Thyroid gland (tissue), 4 donors: ENCODE results near the gene PTBP2. TPM values are rescaled to one million over a fixed set of nuclear protein-coding genes. Genes with fewer than 3 reads are reported as not detected.

Experiments used
- DNase-seq, 2 donors: peaks; one replicate each; pipeline ENCODE4 v3.0.0-alpha.2; 2019
- H3K27ac ChIP-seq, 3 donors: fragments of 200-600 bp; sonication (generic); 1 replicate in 2 of 3; 2 replicates in 1 of 3; pipeline ENCODE4 v1.5.1; 2016 to 2019; ENCODE audit warnings: mild to moderate bottlenecking in 1 of 3, moderate library complexity in 1 of 3
- H3K27me3 ChIP-seq: fragments of 200-600 bp; sonication (generic); one replicate; pipeline ENCODE4 v1.5.1; 2019
- H3K36me3 ChIP-seq, 2 donors: fragments of 200-600 bp; sonication (generic); one replicate each; pipeline ENCODE4 v1.5.1; 2016 to 2019
- H3K4me1 ChIP-seq, 2 donors: fragments of 200-600 bp; sonication (generic); one replicate each; pipeline ENCODE4 v1.5.1; 2017 to 2019
- H3K4me3 ChIP-seq, 3 donors: fragments of 200-600 bp; sonication (generic); replicated peaks in 1 of 3; 1 replicate in 2 of 3; 2 replicates in 1 of 3; pipeline ENCODE4 v1.5.1; 2016; ENCODE audit warnings: mild to moderate bottlenecking in 1 of 3
- H3K9me3 ChIP-seq: fragments of 200-600 bp; sonication (generic); one replicate; pipeline ENCODE4 v1.5.1; 2017
- CTCF ChIP-seq, 6 experiments: fragments of 200-600 bp in 3 of 6; fragments of 450-650 bp in 3 of 6; sonication (generic) in 3 of 6; IDR thresholded peaks; one replicate each; pipeline ENCODE4 v1.5.1; 2016 to 2019; ENCODE audit warnings: antibody characterized with exemption in 6 of 6, mild to moderate bottlenecking in 2 of 6, inconsistent platforms in 1 of 6, moderate library complexity in 1 of 6
- POLR2A ChIP-seq, 2 donors: fragments of 450-650 bp; IDR thresholded peaks; one replicate each; pipeline ENCODE4 v1.6.1; 2017; ENCODE audit warnings: antibody characterized with exemption in 2 of 2, mild to moderate bottlenecking in 2 of 2, moderate library complexity in 1 of 2
- WGBS, 2 donors: methylation state at CpG; one replicate each; pipeline ENCODE4 v1.1.5; 2017; 5-methylcytosine and 5-hydroxymethylcytosine counted together
- intact Hi-C: fragments of 100-400 bp; cut with DNase I; formaldehyde crosslinking; loops from one replicate; pipeline ENCODE4 v1.15.1; 2023
- total RNA-seq, 4 donors: library from RNA; depleted of rRNA; stranded (reverse); fragments of >200 nt; gene quantifications; one replicate each; pipeline ENCODE4 v1.2.3, GENCODE V29; 2016

PTBP2 gene
- total RNA-seq, 4 donors from 2014 or later, result 69.9 to 99.3 (median 91.8) TPM

- TF ChIP-seq CTCF (IDR thresholded peaks at IDR 0.05) (no peak), POLR2A (IDR thresholded peaks at IDR 0.05) (no peak)
- no peak overlapping the region for H3K27ac ChIP-seq
- WGBS, 2 donors, result 92 to 97% methylated on average over 2 of the region's 2 CpGs
Measured at GRCh38 chr1:96861836-96862235, 140.3 kb downstream of the PTBP2 start.

GRCh38 chr1:96863449-96863848 lies 141.9 kb downstream of the PTBP2 start:
- H3K27ac ChIP-seq, result no peak overlapping the region
- H3K4me3 ChIP-seq, result no peak overlapping the region
- H3K36me3 ChIP-seq, result no peaks in the 10 kb centered on the region
- intact Hi-C loops, result no loop called here
- no peaks in the 10 kb centered on the region for H3K4me1 ChIP-seq
- TF ChIP-seq POLR2A (IDR thresholded peaks at IDR 0.05) (no peak), CTCF (IDR thresholded peaks at IDR 0.05) (no peak)
- no peak for DNase-seq
- H3K9me3 ChIP-seq, result no peaks in the 10 kb centered on the region
- 81 to 90% methylated on average over 5 of the region's 5 CpGs for WGBS, 2 donors
- H3K27me3 ChIP-seq, result no peaks in the 10 kb centered on the region

More at GRCh38 chr1:96861836-96862235, 140.3 kb downstream of the PTBP2 start:
- intact Hi-C loops, result no loop called here
- DNase-seq, result no peak
- Histone ChIP-seq H3K9me3 (no peaks in the 10 kb centered on the region), H3K27me3 (no peaks in the 10 kb centered on the region), H3K4me1 (no peaks in the 10 kb centered on the region), H3K4me3 (no peak overlapping the region), H3K36me3 (no peaks in the 10 kb centered on the region)
